ENCODE results near the gene SBSN.

Gene SBSN

GRCh38 chr19:35556846-35557538 lies 28.9 kb upstream of the SBSN start:
- TF ChIP-seq YY1 (IDR thresholded peaks at IDR 0.05; ENCODE audit: low read depth) (no peak), TCF12 (IDR thresholded peaks at IDR 0.05; ENCODE audit: low read depth) (no peak), MAX (IDR thresholded peaks at IDR 0.05) (no peak), REST (IDR thresholded peaks at IDR 0.05; ENCODE audit: low read depth) (no peak), NFIC (IDR thresholded peaks at IDR 0.05) (no peak), RAD21 (IDR thresholded peaks at IDR 0.05; ENCODE audit: low read depth) (no peak), EGR1 (IDR thresholded peaks at IDR 0.05) (no peak), USF1 (IDR thresholded peaks at IDR 0.05) (no peak), EP300 (IDR thresholded peaks at IDR 0.05; ENCODE audit: borderline replicate concordance) (no peak), CREB1 (IDR thresholded peaks at IDR 0.05; ENCODE audit: low read depth) (no peak), FOXM1 (IDR thresholded peaks at IDR 0.05; ENCODE audit: borderline replicate concordance, low read depth) (no peak), TEAD4 (IDR thresholded peaks at IDR 0.05) (no peak), TAF1 (IDR thresholded peaks at IDR 0.05; ENCODE audit: low read depth) (no peak), ZBTB7A (IDR thresholded peaks at IDR 0.05; ENCODE audit: low read depth) (no peak), CEBPB (IDR thresholded peaks at IDR 0.05) (no peak)

- TF ChIP-seq TAF1 (IDR thresholded peaks at IDR 0.05; ENCODE audit: low read depth): no peak
- no peak for TF ChIP-seq RAD21 (IDR thresholded peaks at IDR 0.05; ENCODE audit: low read depth)
- no peak for TF ChIP-seq CREB1 (IDR thresholded peaks at IDR 0.05; ENCODE audit: low read depth)
- TF ChIP-seq TCF12 (IDR thresholded peaks at IDR 0.05; ENCODE audit: low read depth): no peak
- no peak for TF ChIP-seq ZBTB7A (IDR thresholded peaks at IDR 0.05; ENCODE audit: low read depth)
- no peak for TF ChIP-seq USF1 (IDR thresholded peaks at IDR 0.05)
- no peak for TF ChIP-seq MAX (IDR thresholded peaks at IDR 0.05)
- no peak for TF ChIP-seq NFIC (IDR thresholded peaks at IDR 0.05)
- no peak for TF ChIP-seq FOXM1 (IDR thresholded peaks at IDR 0.05; ENCODE audit: borderline replicate concordance, low read depth)
- TF ChIP-seq REST (IDR thresholded peaks at IDR 0.05; ENCODE audit: low read depth): no peak
- no peak for TF ChIP-seq EGR1 (IDR thresholded peaks at IDR 0.05)
- no peak for TF ChIP-seq YY1 (IDR thresholded peaks at IDR 0.05; ENCODE audit: low read depth)
- no peak for TF ChIP-seq CEBPB (IDR thresholded peaks at IDR 0.05)
- no peak for TF ChIP-seq TEAD4 (IDR thresholded peaks at IDR 0.05)
- TF ChIP-seq EP300 (IDR thresholded peaks at IDR 0.05; ENCODE audit: borderline replicate concordance): no peak
Measured at GRCh38 chr19:35556025-35556590, 28.0 kb upstream of the SBSN start.

DNA sequence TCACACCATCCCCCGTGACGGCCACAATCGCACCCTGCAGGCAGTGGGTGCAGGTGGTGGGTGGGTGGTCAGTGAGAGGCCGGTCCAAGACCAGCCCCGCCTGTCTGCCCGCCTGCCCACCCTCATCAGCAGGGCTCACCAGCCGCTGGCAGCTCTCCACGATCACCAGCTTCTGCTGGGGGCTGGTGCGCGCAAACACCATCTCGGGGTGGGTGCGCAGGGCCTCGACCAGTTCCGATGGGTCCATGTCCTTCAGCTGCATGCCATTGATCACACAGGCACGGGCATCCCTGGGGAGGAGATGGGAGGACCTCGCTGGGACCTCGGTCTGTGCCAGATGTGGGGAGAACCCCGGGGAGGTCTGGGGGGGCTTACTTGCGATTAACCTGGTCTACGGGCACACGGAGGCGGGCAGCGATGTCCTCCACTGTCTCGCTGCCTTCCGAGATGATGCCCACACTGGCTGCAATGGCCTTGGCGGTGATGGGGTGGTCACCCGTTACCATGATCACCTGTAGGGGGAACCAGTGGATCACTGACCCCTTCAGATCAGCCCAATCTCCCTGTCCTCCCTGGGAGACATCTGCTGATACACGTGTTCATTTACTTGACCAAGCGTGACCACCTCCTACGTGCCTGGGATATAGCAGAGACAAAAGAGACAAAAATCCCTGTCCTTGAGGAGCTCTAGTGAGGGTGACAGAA lies 27.3 kb upstream of the SBSN start:
- TF ChIP-seq TEAD4 (IDR thresholded peaks at IDR 0.05) (no peak), TCF12 (IDR thresholded peaks at IDR 0.05; ENCODE audit: low read depth) (no peak), USF1 (IDR thresholded peaks at IDR 0.05) (no peak), CEBPB (IDR thresholded peaks at IDR 0.05) (no peak), EP300 (IDR thresholded peaks at IDR 0.05; ENCODE audit: borderline replicate concordance) (no peak), EGR1 (IDR thresholded peaks at IDR 0.05) (no peak), MAX (IDR thresholded peaks at IDR 0.05) (peak; percentile 39; the same call in 1 of the 2 replicates), REST (IDR thresholded peaks at IDR 0.05; ENCODE audit: low read depth) (no peak), YY1 (IDR thresholded peaks at IDR 0.05; ENCODE audit: low read depth) (no peak), CREB1 (IDR thresholded peaks at IDR 0.05; ENCODE audit: low read depth) (no peak), NFIC (IDR thresholded peaks at IDR 0.05) (no peak), TAF1 (IDR thresholded peaks at IDR 0.05; ENCODE audit: low read depth) (no peak), ZBTB7A (IDR thresholded peaks at IDR 0.05; ENCODE audit: low read depth) (no peak), FOXM1 (IDR thresholded peaks at IDR 0.05; ENCODE audit: borderline replicate concordance, low read depth) (no peak), RAD21 (IDR thresholded peaks at IDR 0.05; ENCODE audit: low read depth) (peak; percentile 77)
